Fibroblast of pulmonary artery (primary cell): ENCODE measurements around the gene TYR.

Experiments
- DNase-seq: peaks from one replicate; pipeline ENCODE4 v3.0.0-alpha.2; 2010; ENCODE audit warnings: low read depth
- H3K4me3 ChIP-seq: replicated peaks from 2 replicates; pipeline ENCODE4 v1.5.1; 2011; ENCODE audit warnings: low read depth, mild to moderate bottlenecking, control low read depth, low read length, moderate library complexity
- TF ChIP-seq, protein P1 (sequence below): IDR thresholded peaks from 2 replicates; pipeline ENCODE4 v1.5.1; 2011; ENCODE audit warnings: mild to moderate bottlenecking, control low read depth, low read length, inconsistent platforms; ENCODE audit errors: missing control alignments

TYR gene

DNA sequence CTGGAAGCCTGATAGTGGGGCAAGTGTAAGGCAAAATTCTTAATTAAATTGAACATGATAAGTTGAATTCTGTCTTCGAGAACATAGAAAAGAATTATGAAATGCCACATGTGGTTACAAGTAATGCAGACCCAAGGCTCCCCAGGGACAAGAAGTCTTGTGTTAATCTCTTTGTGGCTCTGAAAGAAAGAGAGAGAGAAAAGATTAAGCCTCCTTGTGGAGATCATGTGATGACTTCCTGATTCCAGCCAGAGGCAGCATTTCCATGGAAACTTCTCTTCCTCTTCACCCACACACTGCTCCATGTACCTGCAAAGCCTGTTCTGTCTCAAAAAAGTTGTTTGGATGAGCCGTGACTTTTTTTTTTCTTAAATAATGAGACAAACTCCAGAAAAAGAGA lies 1.9 kb upstream of the TYR start:
- TF ChIP-seq, protein P1, sequence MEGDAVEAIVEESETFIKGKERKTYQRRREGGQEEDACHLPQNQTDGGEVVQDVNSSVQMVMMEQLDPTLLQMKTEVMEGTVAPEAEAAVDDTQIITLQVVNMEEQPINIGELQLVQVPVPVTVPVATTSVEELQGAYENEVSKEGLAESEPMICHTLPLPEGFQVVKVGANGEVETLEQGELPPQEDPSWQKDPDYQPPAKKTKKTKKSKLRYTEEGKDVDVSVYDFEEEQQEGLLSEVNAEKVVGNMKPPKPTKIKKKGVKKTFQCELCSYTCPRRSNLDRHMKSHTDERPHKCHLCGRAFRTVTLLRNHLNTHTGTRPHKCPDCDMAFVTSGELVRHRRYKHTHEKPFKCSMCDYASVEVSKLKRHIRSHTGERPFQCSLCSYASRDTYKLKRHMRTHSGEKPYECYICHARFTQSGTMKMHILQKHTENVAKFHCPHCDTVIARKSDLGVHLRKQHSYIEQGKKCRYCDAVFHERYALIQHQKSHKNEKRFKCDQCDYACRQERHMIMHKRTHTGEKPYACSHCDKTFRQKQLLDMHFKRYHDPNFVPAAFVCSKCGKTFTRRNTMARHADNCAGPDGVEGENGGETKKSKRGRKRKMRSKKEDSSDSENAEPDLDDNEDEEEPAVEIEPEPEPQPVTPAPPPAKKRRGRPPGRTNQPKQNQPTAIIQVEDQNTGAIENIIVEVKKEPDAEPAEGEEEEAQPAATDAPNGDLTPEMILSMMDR: no peak
- H3K4me3 ChIP-seq: no peak overlapping the region
- DNase-seq: peak; percentile 0

DNA sequence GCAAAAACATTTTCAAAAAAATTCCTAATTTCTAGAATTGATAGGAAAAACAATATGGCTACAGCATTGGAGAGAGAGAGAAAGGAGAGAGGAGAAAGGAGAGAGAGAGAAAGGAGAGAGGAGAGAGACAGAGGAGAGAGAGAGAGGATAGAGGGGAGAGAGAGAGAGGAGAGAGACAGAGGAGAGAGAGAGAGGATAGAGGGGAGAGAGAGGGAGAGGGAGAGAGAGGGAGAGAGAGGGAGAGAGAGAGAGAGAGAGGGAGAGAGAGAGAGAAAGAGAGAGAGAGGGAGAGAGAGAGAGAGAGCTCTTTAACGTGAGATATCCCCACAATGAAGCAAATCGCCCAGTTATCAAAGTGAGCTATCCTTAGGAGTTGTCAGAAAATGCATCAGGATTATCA lies 737 bp upstream of the TYR start:
- DNase-seq: no peak
- TF ChIP-seq, protein P1: no peak
- no peak overlapping the region for H3K4me3 ChIP-seq

DNA sequence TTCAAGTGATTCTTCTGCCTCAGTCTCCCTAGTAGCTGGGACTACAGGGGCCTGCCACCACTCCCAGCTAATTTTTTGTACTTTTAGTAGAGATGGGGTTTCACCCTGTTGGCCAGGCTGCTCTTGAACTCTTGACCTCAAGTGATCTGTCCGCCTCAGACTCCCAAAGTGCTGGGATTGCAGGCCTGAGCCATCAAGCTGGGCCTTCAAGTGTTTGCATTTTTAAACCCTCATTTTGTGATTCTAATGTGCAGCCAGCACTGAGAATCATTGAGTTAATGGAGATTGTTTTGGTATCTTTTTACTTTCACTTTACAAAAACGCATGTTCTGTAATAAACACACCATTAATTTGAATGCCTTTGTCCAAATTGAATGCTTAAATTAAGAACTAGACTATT lies 3.4 kb downstream of the TYR start:
- H3K4me3 ChIP-seq: no peak overlapping the region
- TF ChIP-seq, protein P1: no peak
- DNase-seq: no peak

GRCh38 chr11:89182773-89183518 lies 5.3 kb downstream of the TYR start:
- TF ChIP-seq, protein P1: no peak
- no peak overlapping the region for H3K4me3 ChIP-seq
- no peak for DNase-seq

- TF ChIP-seq, protein P1: no peak
- H3K4me3 ChIP-seq: no peak overlapping the region
- DNase-seq: no peak
Measured at GRCh38 chr11:89184021-89184420, 6.3 kb downstream of the TYR start.

DNA sequence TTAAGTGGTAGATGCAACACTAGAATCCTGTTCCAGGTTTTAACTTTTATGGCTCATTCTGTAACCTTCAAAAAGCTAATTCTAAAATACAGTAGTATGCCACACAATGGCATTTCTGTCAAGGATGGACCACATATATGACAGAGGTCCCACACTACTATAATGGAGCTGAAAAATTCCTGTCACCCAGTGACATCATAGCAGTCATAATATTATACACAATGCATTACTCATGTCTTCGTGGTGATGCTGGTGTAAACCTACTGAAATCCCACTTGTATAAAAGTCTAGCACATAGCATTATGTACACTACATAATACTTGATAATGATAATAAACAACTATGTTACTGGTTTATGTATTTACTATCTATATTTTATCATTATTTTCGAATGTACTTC lies 12.1 kb downstream of the TYR start:
- TF ChIP-seq, protein P1: no peak
- no peak for DNase-seq
- no peak overlapping the region for H3K4me3 ChIP-seq

- H3K4me3 ChIP-seq: no peak overlapping the region
- no peak for DNase-seq
- TF ChIP-seq, protein P1: no peak
Measured at GRCh38 chr11:89201138-89201537, 23.5 kb downstream of the TYR start.
